Measurements from ENCODE around the gene FAM168B. TPM values are rescaled to one million over a fixed set of nuclear protein-coding genes. Genes with fewer than 3 reads are reported as not detected.

The FAM168B gene
- total and polyA plus RNA-seq, 2 of the 13 experiments (the other 11 are each of a cell fraction or from before 2014, with no cell fraction given): 64.5 to 113 TPM

- peak; percentile 69; the same call in 1 of the 2 replicates for TF ChIP-seq ARID4A (CRISPR knock-in tag; IDR thresholded peaks at IDR 0.05; ENCODE audit: borderline replicate concordance)
- no peak for TF ChIP-seq CHD2 (IDR thresholded peaks at IDR 0.05; ENCODE audit: low read depth, low read length)
- TF ChIP-seq HMGXB4 (CRISPR knock-in tag; IDR thresholded peaks at IDR 0.05; ENCODE audit: borderline replicate concordance in 1 of 2, low read depth in 1 of 2): peak in 1 of 2 experiments; percentile 14; a peak in 1 of 4 replicates
- 0 out of 2 replicates have a peak, but pooled peaks have one; percentile 20 for TF ChIP-seq ZNF580 (CRISPR knock-in tag; IDR thresholded peaks at IDR 0.05; ENCODE audit: borderline replicate concordance, low read depth)
- 0 out of 2 replicates have a peak, but pooled peaks have one; percentile 51 for TF ChIP-seq ZNF543 (CRISPR knock-in tag; IDR thresholded peaks at IDR 0.05)
- 0 out of 2 replicates have a peak, but pooled peaks have one; percentile 13 for TF ChIP-seq TFE3 (CRISPR knock-in tag; IDR thresholded peaks at IDR 0.05)
- TF ChIP-seq ELK4 (CRISPR knock-in tag; IDR thresholded peaks at IDR 0.05; ENCODE audit: borderline replicate concordance): no peak
- TF ChIP-seq STAT6 (CRISPR knock-in tag; IDR thresholded peaks at IDR 0.05; ENCODE audit: borderline replicate concordance): 0 out of 2 replicates have a peak, but pooled peaks have one; percentile 59
- 0 out of 2 replicates have a peak, but pooled peaks have one; percentile 42 for TF ChIP-seq ZNF232 (CRISPR knock-in tag; IDR thresholded peaks at IDR 0.05; ENCODE audit: borderline replicate concordance)
- TF ChIP-seq CTCF (CRISPR knock-in tag; IDR thresholded peaks at IDR 0.05): 0 out of 2 replicates have a peak, but pooled peaks have one; percentile 26
- TF ChIP-seq ZNF431 (CRISPR knock-in tag; IDR thresholded peaks at IDR 0.05; ENCODE audit: borderline replicate concordance, low read depth): no peak
Observed at GRCh38 chr2:131092458-131093005, 728 bp downstream of the FAM168B start (continued).

Measured in HepG2 (cell line).